HG02884 (cell line): ENCODE data around the gene GNG12.

Source experiments
- ATAC-seq: cut with Tn5 transposase; IDR thresholded peaks from one replicate; pipeline ENCODE4 v1.9.1; 2021; ENCODE audit warnings: mild to moderate bottlenecking, moderate library complexity; ENCODE audit not compliant: unreplicated experiment

Gene GNG12

GRCh38 chr1:67759066-67759465 lies 74.2 kb downstream of the GNG12 start:
- no peak for ATAC-seq

- no peak for ATAC-seq
Measured at GRCh38 chr1:67755619-67756018, 77.6 kb downstream of the GNG12 start.

GRCh38 chr1:67755160-67755559 lies 78.1 kb downstream of the GNG12 start:
- ATAC-seq: no peak

- ATAC-seq: no peak
Measured at GRCh38 chr1:67754526-67754920, 78.7 kb downstream of the GNG12 start.

GRCh38 chr1:67753776-67754525 lies 79.3 kb downstream of the GNG12 start:
- ATAC-seq: no peak

GRCh38 chr1:67752306-67752705 lies 81.0 kb downstream of the GNG12 start:
- no peak for ATAC-seq

GRCh38 chr1:67750691-67751054 lies 82.6 kb downstream of the GNG12 start:
- no peak for ATAC-seq

GRCh38 chr1:67749844-67750690 lies 83.2 kb downstream of the GNG12 start:
- no peak for ATAC-seq

- ATAC-seq: no peak
Measured at GRCh38 chr1:67749263-67749843, 83.9 kb downstream of the GNG12 start.

GRCh38 chr1:67748630-67749029 lies 84.6 kb downstream of the GNG12 start:
- ATAC-seq: peak; percentile 71

GRCh38 chr1:67747671-67748546 lies 85.4 kb downstream of the GNG12 start:
- ATAC-seq: no peak

GRCh38 chr1:67745875-67746698 lies 87.2 kb downstream of the GNG12 start:
- ATAC-seq: no peak

GRCh38 chr1:67743072-67743725 lies 90.1 kb downstream of the GNG12 start:
- ATAC-seq: peak; percentile 53

GRCh38 chr1:67741736-67742135 lies 91.5 kb downstream of the GNG12 start:
- ATAC-seq: no peak

GRCh38 chr1:67741121-67741520 lies 92.1 kb downstream of the GNG12 start:
- ATAC-seq: no peak

GRCh38 chr1:67740543-67740942 lies 92.7 kb downstream of the GNG12 start:
- no peak for ATAC-seq

- no peak for ATAC-seq
Measured at GRCh38 chr1:67739361-67739760, 93.9 kb downstream of the GNG12 start.

GRCh38 chr1:67738401-67738800 lies 94.9 kb downstream of the GNG12 start:
- no peak for ATAC-seq

- no peak for ATAC-seq
Measured at GRCh38 chr1:67737875-67738274, 95.4 kb downstream of the GNG12 start.

- no peak for ATAC-seq
Measured at GRCh38 chr1:67736750-67737149, 96.5 kb downstream of the GNG12 start.
